ENCODE measurements around the gene SLC25A39.
"Not testable (repeated sequence)": the region's sequence is repeated elsewhere in the genome, so short reads cannot be mapped to it uniquely, and the experiment has no call there.

The SLC25A39 gene, protein sequence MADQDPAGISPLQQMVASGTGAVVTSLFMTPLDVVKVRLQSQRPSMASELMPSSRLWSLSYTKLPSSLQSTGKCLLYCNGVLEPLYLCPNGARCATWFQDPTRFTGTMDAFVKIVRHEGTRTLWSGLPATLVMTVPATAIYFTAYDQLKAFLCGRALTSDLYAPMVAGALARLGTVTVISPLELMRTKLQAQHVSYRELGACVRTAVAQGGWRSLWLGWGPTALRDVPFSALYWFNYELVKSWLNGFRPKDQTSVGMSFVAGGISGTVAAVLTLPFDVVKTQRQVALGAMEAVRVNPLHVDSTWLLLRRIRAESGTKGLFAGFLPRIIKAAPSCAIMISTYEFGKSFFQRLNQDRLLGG

DNA sequence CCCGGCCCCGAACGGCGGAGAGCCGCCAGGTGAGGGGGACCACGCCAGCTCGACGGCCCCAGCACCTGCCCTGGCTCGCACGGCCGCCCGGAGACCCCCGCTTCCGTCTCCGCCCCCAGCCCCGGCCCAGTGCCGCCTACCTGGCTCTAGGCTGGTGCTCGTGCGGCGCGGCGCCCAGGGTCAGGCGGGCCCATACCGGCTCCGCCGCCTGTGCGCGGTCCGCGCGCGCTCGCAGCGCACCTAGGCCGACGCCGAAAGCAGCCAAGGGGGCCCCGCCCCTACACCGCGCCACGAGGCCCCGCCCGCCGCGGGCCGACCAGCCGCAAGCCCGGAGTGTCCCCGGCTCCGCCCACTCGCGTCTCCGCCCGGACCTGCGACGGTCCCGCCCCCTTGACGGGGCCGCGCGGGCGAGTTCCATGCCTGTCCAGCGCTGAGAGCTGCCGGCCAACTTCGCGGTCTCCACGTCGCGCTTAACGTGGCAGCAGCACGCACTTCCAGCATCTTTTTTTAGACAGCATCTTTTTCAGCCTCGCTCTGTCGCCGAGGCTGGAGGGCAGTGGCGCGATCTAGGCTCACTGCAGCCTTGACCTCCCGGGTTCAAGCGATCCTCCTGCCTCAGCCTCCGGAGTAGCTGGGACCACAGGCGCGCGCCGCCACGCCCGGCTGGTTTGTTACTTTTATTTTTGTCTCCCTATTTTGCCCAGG is at the start of gene SLC25A39:
SLC25A39 (minus strand) TSS at position 253 of the 705 bp plus-strand sequence. CDS start 1,261 bp downstream, outside the sequence.
- no peak for FAIRE-seq

DNA sequence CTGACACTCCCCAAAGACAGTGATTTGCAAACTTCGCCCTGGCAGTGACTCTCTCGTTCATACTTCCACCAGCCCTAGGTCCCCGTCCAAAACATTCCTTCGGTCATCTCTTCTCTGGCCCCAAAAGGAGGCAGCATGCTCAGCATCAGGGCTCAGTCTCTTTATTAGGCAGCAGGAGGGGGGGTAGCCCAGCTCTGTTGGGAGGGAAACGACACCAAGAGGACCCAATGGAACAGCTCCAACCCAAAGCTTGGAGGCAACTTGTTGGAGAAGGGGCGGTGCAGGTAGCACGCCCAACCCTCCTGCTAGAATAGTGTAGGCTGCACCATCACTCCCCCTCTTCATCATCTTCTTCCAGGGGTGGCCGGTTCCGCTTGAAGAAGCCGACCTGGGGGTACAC is 47.4 kb upstream of the SLC25A39 start:
- no peak for FAIRE-seq

DNA sequence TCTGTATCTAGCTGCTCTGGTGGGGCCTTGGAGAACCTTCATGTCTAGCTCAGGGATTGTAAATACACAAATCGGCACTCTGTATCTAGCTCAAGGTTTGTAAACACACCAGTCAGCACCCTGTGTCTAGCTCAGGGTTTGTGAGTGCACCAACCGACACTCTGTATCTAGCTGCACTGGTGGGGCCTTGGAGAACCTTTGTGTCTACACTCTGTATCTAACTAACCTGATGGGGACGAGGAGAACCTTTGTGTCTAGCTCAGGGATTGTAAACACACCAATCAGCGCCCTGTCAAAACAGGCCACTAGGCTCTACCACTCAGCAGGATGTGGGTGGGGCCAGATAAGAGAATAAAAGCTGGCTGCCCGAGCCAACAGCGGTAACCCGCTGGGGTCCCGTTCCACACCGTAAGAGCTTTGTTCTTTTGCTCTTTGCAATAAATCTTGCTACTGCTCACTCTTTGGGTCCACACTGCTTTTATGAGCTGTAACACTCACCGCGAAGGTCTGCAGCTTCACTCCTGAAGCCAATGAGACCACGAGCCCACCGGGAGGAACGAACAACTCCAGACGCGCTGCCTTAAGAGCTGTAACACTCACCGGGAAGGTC is 44.9 kb upstream of the SLC25A39 start:
- not testable (repeated sequence) for FAIRE-seq

DNA sequence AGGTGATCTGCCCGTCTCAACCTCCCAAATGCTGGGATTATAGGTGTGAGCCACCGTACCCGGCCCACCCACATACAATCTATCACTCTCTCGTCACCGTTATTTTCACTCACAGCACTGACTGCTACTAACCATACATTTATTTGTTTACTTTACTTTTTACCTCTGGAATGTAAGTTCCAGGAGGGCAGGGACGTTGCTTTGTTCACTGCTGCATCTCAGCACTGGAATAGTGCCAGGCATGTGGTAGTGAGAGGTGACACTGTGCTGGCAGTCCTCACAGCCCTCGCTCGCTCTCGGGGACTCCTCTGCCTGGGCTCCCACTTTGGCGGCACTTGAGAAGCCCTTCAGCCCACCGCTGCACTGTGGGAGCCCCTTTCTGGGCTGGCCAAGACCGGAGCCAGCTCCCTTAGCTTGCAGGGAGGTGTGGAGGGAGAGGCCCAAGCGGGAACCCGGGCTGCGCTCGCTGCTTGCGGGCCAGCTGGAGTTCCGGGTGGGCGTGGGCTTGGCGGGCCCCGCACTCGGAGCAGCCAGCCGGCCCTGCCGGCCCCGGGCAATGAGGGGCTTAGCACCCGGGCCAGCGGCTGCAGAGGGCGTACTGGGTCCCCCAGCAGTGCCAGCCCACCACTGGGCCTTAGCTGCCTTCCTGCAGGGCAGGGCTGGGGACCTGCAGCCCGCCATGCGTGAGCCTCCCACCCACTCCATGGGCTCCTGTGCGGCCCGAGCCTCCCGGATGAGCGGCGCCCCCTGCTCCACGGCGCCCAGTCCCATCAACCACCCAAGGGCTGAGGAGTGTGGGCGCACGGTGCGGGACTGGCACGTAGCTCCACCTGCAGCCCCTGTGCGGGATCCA is 44.0 kb upstream of the SLC25A39 start:
- FAIRE-seq: not testable (repeated sequence)

DNA sequence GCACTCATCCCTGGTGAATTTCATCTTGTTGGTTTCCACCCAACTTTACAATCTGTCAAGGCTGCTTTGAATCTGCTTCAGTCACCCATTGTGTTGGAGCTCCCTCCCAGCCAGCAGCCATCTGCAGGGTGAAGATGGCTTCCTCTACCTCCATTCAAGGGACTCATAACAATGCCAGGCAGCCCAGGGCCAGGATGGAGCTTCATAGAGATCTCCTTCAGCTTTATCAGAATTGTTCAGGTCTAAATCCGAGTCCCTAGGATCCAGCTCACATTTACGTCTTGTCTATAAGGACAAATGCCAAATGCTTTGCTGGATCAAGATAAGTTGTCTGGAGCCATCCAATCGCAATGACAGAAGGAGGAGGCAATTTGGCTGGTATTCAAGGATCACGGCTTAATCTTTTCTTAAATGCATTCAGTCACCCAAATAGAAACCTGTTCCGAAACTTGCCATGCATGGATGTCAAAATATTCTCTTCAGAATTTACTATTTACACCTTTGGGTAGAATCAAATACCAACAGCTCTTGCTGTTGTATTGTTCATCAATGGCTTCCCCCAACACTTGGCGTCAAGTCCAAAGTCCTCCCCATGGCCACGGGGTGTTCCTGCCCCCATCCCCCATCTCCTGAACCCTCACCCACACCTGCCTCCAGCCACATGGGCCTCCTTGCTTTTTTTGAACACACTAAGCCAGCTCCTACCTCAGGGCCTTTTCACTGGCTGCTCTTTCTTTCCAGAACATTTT is 42.8 kb upstream of the SLC25A39 start:
- no peak for FAIRE-seq

DNA sequence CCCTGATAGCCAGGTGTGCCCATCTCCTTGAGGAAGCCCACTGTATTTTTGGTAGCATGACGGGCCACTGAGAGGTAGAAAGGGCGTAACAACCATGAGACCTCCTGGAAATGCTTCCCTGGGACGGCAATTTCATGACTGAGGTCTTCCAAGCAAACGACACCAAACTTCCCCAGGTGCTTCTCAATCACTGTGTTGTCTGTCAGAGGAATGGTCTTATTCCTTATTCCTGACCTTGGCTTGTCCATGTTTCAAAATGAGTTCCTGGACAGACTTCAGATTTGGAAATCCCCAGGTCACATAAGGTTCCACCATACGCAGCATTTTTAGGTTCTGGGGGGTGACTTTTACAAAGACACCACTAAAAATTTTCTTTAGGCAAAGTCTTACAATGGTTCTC is 40.4 kb upstream of the SLC25A39 start:
- FAIRE-seq: not testable (repeated sequence)

DNA sequence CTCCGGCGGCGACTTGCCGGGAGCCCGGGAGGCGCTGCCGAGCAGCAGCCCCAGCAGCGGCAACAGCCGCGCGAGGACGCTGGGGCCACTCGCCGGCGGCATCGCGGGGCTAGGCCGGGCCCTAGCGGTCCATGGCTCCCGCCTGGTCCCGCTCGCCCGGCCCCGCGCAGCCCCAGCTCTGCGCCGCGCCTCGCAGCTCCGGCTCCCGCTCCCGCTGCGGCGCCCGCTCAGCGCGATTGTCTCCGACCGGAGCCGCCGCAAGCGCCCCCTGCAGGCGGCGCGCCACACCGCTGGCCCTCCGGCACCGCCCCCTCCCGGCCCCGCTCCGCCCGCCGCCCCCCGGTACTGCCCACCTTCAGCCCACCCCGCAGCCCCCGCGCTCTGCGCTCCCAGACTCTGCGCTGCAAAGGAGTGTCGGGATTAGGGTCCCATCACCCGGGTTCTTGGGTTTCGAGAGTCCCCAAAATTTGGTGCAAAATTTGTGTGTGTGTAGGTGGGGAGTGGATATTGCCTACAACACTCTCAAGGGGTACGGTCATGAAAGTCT is 39.1 kb upstream of the SLC25A39 start, which contains the start of gene FAM171A2:
FAM171A2 (minus strand) TSS at position 241 of the 547 bp plus-strand sequence; CDS start at position 102, 139 bp downstream.
- no peak for FAIRE-seq

DNA sequence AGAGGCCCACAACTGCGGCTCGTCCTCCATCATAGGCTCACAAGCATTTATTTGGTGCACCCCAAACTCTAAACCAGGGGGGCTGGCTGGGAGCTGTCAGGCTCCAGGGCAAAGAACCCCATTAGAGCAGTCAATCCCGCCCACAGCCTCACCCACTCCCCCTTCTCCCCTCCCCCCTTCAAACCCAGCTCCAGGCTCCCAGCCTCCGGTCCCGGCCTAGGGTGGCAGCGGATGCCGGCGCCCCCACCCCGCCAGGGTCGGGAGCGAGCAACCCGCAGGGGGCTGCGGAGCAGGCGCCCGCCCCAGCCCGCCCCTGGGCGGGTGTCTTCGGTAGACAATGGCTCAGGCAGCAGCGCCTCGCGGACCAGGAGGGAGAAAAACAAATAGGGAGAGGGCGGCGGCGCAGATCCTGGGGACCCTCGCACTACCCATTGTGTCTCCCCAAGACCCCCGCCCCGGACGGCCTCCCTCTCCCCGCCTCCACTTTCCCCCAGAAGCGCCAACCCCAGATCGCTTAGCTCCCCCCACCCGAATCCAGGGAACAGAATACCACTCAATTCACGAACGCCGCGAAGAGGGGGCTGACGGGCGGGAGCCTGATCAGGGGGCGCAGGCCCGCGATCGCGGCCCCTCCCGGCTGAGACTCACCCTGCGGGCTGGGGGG is 38.5 kb upstream of the SLC25A39 start:
- FAIRE-seq: no peak

DNA sequence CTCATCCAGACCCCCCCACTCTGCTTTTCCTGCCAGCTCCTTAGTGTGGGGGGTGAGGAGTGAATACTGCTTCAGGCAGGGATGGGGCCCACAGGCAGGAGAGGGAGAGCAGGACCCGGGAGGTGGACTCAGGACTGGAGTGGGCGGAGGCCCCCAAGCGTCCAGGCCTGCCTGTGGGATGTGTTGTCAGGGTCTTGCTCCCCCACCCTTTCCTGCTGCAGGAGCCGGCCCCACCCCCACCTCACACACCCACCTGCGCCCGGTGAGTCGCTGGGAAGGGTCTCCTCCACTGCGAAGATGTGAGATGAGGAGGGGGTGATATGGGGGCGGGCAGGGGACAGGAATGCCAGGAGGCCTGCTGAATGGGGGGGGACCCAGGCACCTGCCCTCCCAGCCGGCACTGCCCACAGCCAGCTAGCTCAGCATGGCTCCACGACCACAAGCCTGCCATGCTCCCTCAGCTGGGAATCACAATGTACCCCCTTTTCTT is 37.9 kb upstream of the SLC25A39 start:
- FAIRE-seq: no peak

DNA sequence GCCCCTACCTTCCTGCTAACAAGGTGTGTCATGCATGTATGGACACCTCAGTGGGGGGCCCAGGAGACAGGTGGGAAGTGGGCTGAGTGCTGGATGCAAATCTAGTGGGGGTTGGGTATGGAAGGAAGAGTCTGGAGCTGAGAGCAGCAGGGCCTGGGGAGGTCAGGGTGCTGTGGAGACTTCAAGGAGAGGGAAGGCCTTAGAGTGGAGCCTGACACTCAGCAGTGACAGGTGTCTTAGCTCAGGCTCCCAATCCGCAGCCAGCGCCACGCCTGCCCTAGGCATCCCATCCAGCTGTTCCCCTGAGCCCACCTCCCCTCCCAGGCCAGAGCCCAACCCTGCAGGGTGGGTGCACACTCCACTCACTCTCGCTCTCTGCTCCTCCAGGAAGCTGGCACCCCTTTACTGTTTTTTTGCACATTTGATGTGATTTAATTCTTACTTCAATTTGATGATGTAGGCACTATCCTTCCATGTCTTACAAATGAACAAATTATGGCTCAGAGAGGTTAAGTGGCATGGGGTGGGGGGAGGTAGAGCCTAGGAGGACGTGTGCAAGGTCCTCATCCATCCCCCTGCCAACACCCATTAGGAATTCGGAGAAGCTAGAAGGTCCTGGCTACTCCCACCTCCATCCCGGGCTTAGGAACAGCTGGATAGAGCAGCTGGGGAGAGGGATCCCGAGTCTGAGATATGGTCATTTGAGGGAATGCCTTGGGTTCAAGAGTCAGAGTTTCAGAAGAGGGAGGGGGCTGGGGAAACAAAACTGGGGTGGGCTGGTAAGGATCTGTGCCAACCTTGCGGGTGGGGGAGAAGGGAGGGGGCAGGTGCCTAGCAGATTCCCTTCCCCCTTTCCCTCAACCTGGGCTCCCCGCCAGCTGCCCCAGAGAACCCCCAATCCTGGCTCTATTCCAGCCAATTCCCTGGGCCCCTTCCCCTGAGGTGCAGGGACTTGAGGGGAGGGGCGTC is 37.0 kb upstream of the SLC25A39 start:
- FAIRE-seq: no peak

DNA sequence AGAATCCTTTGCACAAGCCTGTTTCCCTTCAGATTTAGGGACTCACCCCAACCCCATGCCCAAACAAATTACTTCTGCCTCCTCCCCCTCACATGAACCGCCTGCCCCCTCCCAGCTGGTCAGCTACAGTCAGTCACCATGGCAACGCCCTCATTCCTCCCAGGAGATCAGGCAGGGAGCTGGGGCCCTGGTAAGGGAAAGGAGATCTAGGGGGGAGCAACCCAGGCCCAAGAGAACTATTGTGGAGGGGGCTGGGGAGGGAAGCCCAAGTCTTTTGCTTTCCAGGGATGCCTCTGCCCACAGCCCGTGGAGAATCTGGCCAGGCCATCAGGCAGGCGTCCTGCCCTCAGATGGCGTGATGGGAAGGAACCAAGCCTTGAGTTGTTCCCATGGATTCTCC is 36.2 kb upstream of the SLC25A39 start:
- FAIRE-seq: no peak

DNA sequence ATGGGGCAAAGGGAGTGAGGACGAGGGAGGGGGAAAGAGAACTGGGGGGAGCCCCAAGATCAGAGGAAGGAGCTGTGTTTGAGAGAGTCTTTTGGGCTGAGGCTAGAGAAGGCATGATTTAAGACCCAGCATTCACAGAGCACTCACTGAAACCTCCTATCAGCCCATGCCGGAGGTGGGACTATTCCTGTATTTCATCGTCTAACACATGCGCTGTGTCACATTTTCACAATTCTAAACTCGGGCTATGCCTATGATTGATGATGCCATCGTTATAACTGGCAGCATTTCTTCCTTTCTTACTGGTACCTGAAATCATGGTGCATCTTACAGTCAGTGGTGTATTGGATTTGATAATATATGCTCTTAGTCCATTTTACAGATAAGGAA is 35.5 kb upstream of the SLC25A39 start:
- no peak for FAIRE-seq

DNA sequence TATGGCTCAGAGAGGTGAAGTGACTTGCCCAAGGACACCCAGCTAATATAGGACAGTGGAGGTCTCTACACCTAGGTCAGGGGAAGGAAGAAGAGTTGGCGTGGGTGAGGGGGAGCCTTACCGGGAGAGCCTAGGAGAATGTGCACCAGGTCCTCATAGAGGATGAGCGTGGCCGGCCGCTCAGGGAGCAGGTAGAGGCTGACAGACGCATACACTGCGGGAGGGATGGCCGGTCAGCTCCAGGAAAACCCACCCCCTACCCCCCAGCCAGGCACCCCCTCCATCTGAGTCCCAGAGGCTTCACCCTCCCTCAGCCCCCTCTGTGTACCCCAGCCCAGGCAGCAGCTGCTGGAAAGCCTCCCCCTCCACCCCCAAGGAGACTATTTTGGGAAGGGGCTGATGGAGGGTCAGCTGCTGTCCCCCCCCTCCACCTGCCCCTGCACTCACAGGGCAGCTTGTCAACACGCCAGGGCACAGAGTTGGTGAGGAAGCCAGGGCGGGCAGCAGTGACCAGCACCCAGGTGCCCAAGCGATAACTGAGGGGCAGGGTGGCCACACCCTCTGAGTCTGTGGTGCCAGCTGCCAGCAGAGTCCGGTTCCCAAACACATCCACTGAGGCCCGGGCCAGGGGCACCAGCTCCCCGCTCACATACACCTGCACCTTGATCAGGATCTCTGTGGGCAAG is 35.0 kb upstream of the SLC25A39 start:
- FAIRE-seq: no peak

DNA sequence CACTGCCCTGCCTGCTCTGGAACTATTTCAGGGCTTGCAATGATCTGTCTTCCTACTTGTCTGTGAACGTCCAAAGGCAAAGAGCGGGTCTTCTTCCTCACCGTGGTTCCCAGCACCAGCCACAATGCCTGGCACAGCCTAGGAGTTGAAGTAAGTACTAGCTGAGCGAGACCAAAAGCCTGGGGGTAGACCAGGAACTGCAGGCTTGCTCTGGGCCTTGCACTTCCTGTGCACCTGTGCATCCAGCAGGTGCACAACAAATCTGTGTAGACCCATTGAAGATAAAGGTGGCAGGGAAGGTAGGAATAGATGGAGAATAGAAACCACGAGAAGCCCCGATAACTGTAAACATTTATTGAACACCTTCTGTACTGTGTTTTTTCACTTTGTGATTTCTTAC is 34.4 kb upstream of the SLC25A39 start:
- no peak for FAIRE-seq

DNA sequence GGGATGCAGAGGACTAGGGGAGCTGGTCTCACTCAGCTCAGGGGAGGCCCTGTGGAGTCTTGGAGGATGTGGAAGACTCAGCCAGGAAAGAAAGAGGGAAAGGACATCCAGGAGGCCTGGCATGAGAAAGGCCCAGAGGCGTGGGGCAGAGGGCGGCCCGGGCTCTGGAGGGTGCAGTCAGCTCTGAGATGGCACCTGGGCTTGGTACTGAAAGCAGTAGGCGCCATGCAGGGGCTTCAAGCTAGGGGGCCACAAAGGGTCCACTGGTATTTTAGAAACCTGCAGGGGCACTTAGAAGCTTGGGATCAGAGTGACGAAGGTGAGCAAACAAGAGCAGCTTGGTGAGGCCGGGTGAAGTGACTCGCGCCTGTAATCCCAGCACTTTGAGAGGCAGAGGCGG is 33.4 kb upstream of the SLC25A39 start:
- FAIRE-seq: no peak

DNA sequence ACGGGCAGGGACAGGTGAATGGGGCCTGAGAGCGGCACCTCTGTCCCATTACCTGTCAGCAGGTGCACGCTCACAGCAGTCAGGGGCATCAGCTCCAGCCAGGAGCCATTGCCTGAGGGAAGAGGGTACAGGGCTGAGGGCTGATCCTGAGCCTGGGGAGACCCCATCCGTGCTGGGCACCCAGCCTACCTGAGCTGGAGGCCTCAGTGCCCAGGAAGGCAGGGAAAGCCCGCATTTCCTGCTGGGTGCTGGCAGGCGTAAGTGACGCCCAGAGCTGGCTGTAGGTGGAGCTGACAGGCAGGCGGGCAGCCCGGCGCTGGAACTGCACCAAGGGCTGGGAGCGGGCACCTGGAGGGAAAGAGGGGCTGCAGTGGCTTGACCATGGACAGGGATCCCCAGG is 31.6 kb upstream of the SLC25A39 start:
- FAIRE-seq: no peak

DNA sequence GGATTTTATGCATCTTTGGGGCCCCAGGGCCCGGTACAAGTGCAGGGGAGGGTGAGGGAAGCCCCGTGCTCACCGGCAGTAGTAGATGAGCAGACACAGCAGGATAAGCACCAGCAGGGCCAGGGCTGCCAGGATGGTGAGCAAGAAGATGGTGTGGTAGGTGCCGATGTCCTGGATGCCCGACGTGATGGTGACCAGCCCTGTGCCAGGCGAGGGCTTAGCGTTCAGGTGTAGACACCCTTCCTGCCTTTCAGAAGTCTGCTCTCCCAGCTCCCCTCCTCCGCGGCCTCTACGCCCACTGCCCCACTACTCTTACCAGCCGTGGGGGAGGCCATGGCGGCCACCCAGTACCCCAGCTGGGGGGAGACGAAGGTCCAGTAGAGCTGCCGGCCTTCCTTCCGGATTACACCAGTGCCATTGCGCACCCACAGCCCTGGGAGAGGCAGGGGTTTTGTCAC is 31.0 kb upstream of the SLC25A39 start:
- FAIRE-seq: no peak

DNA sequence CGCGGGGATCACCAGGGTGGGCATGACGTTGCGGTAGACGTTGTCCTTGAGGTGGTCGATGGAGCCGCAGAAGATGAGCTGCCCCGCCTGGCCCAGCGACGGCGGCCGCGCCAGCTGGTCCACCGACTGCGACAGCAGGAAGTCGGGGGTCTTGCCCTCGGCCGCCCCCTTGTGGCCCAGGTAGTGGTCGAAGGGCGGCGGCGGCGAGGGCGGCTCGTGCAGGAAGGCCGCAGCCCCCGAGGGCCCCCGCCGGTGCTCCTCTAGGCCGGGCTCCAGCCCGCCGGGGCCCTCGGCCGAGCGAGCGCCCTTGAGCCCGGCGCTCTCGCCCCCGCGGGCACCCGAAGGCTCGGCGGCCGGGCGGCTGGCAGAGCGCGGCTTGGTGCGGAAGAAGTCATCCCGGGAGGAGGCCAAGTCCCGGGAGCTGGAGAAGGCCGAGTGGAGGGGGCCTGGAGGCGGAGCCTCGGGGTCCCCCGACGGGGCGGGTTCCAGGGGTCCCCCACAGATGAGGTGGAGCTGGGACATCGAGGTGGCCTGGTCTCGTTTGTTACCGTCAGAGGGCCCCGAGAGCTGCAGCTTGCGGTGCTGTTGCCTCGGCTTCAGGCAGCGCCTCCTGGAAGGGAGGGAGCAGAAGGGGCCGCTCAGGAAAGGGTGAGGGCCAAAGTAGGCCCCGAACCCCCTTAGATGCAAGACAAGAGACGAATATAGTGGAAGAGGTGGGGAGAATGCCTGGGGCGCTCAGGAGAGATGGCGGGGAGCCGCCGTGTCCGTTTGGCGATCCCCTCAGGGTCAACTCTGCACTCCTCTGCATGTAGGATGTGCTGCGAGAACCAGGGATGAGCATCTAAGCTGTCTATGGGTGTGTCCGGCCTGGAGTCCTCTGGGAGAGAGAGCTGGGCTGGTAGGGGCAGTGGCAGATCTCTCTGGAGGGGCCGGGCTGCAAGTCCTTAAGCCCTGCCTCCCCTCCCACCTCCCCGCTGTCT is 30.2 kb upstream of the SLC25A39 start:
- no peak for FAIRE-seq

All from islet of Langerhans (tissue), 1 donor.